Natural killer cell (primary cell): ENCODE measurements around the gene ZNF761. TPM values are rescaled to one million over a fixed set of nuclear protein-coding genes. Genes with fewer than 3 reads are reported as not detected.
"Not testable (repeated sequence)": the region's sequence is repeated elsewhere in the genome, so short reads cannot be mapped to it uniquely, and the experiment has no call there.

Experiments used
- ATAC-seq, 3 donors: fragments of 150-1000 bp in 2 of 3; fragments of 200-7000 bp in 1 of 3; cut with Tn5 transposase; 1 replicate in 1 of 3; 2 replicates in 2 of 3; pipeline ENCODE4 v1.10.0; 2021; ENCODE audit warnings: mild to moderate bottlenecking in 2 of 3, moderate library complexity in 2 of 3
- DNase-seq, 2 donors: peaks; one replicate each; pipeline versions ENCODE4 v3.0.0 to v3.0.0-alpha.2; 2013 to 2021; ENCODE audit warnings: mixed read lengths in 1 of 2
- H3K27ac ChIP-seq: one replicate; pipeline ENCODE4 v1.5.1; 2013; ENCODE audit warnings: mild to moderate bottlenecking, low read length
- H3K27me3 ChIP-seq: one replicate; pipeline ENCODE4 v1.6.1; 2013; ENCODE audit warnings: low read length; ENCODE audit not compliant: control insufficient read depth, insufficient read depth
- H3K36me3 ChIP-seq: one replicate; pipeline ENCODE4 v1.6.1; 2013; ENCODE audit warnings: low read length; ENCODE audit not compliant: control insufficient read depth, insufficient read depth
- H3K4me1 ChIP-seq: one replicate; pipeline ENCODE4 v1.6.1; 2013; ENCODE audit warnings: low read length; ENCODE audit not compliant: control insufficient read depth, insufficient read depth
- H3K4me3 ChIP-seq: one replicate; pipeline ENCODE4 v1.5.1; 2013; ENCODE audit warnings: low read length
- H3K9me3 ChIP-seq: one replicate; pipeline ENCODE4 v1.6.1; 2013; ENCODE audit warnings: low read length; ENCODE audit not compliant: control insufficient read depth, insufficient read depth
- H3K27ac Mint-ChIP-seq, 2 donors: one replicate each; pipeline ENCODE4 v1.8.0; 2022; ENCODE audit warnings: mild to moderate bottlenecking in 2 of 2, mixed read lengths in 2 of 2, moderate library complexity in 1 of 2
- H3K27me3 Mint-ChIP-seq, 2 donors: one replicate each; pipeline ENCODE4 v1.8.0; 2022; ENCODE audit warnings: low read depth in 2 of 2, mixed read lengths in 2 of 2
- H3K36me3 Mint-ChIP-seq: one replicate; pipeline ENCODE4 v1.8.0; 2022; ENCODE audit warnings: mixed read lengths
- H3K4me1 Mint-ChIP-seq, 2 donors: one replicate each; pipeline ENCODE4 v1.8.0; 2022; ENCODE audit warnings: mixed read lengths in 2 of 2
- H3K4me3 Mint-ChIP-seq: one replicate; pipeline ENCODE4 v1.8.0; 2022; ENCODE audit warnings: mild to moderate bottlenecking, moderate library complexity, mixed read lengths
- H3K9me3 Mint-ChIP-seq, 2 donors: one replicate each; pipeline ENCODE4 v1.8.0; 2022; ENCODE audit warnings: mixed read lengths in 2 of 2
- WGBS: methylation state at CpG from one replicate; pipeline ENCODE4 v1.1.7; 2013; ENCODE audit warnings: missing lambda C conversion rate; ENCODE audit not compliant: insufficient coverage; 5-methylcytosine and 5-hydroxymethylcytosine counted together
- intact Hi-C: fragments of 100-400 bp; cut with micrococcal nuclease; formaldehyde crosslinking; loops from one replicate; pipeline ENCODE4 v1.14.2; 2022
- total RNA-seq, 4 donors: library from RNA; stranded (reverse); fragments of 120-200 nt in 1 of 4; gene quantifications; one replicate each; pipeline versions ENCODE4 v1.2.3 to v1.2.4, GENCODE V29; 2013 to 2022
- TF ChIP-seq, protein P1 (sequence below): fragments of 200-600 bp; IDR thresholded peaks from one replicate; pipeline ENCODE4 v1.8.0; 2022; ENCODE audit warnings: antibody characterized with exemption

ZNF761 gene
- total RNA-seq, 3 donors from 2014 or later (not counting 1 experiment from before 2014, with no cell fraction given): 6.8 to 8.9 (median 8.5) TPM

DNA sequence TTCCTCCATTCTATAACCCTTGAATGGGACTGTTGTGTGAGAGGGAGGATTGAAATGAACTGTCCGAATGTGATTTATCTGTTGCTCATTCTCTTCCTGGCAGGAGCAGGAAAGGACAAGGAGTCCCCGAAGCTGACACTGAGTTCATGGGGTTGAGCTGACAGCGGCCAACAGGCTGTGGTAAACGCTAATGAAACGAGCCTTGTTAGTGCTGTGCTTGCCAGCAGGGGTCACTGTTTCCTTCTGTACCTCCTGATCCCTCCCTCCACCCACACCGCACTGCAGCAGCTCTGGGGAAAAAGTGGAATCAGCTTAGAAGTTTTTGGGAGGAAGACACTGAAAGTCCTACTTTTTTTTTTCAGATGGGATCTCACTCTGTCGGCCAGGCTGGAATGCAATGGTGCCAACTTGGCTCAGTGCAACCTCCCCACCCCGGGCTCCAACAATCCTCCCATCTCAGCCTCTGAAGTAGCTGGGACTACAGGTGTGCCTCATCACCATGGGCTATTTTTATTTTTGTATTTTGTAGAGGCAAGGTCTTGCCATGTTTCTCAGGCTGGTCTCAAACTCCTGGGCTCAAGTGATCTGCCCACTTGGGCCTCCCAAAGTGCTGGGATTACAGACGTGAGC is 6.7 kb upstream of the ZNF761 start:
- no peaks in the 10 kb centered on the region for H3K4me1 ChIP-seq
- Mint-ChIP-seq H3K4me1 (no peaks in the 10 kb centered on the region), H3K9me3 (no peaks in the 10 kb centered on the region), H3K27ac (no peak overlapping the region), H3K4me3 (no peak overlapping the region), H3K36me3 (no peaks in the 10 kb centered on the region), H3K27me3 (no peaks in the 10 kb centered on the region)
- ATAC-seq (peak; percentile 89 to 99 (median 98)), DNase-seq (peak; percentile 47 to 88)
- no peaks in the 10 kb centered on the region for H3K36me3 ChIP-seq
- intact Hi-C loops: loop anchor here (1.0 to 2.0 kb wide), 3 partner anchors 30 to 321 kb away; partner anchors contain the start of gene ZNF765
- 22% methylated on average over 7 of the region's 9 CpGs for WGBS
- no peak overlapping the region for H3K27ac ChIP-seq
- no peak overlapping the region for H3K4me3 ChIP-seq
- TF ChIP-seq, protein P1, sequence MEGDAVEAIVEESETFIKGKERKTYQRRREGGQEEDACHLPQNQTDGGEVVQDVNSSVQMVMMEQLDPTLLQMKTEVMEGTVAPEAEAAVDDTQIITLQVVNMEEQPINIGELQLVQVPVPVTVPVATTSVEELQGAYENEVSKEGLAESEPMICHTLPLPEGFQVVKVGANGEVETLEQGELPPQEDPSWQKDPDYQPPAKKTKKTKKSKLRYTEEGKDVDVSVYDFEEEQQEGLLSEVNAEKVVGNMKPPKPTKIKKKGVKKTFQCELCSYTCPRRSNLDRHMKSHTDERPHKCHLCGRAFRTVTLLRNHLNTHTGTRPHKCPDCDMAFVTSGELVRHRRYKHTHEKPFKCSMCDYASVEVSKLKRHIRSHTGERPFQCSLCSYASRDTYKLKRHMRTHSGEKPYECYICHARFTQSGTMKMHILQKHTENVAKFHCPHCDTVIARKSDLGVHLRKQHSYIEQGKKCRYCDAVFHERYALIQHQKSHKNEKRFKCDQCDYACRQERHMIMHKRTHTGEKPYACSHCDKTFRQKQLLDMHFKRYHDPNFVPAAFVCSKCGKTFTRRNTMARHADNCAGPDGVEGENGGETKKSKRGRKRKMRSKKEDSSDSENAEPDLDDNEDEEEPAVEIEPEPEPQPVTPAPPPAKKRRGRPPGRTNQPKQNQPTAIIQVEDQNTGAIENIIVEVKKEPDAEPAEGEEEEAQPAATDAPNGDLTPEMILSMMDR: peak; percentile 81
- no peaks in the 10 kb centered on the region for H3K9me3 ChIP-seq
- H3K27me3 ChIP-seq: no peaks in the 10 kb centered on the region

DNA sequence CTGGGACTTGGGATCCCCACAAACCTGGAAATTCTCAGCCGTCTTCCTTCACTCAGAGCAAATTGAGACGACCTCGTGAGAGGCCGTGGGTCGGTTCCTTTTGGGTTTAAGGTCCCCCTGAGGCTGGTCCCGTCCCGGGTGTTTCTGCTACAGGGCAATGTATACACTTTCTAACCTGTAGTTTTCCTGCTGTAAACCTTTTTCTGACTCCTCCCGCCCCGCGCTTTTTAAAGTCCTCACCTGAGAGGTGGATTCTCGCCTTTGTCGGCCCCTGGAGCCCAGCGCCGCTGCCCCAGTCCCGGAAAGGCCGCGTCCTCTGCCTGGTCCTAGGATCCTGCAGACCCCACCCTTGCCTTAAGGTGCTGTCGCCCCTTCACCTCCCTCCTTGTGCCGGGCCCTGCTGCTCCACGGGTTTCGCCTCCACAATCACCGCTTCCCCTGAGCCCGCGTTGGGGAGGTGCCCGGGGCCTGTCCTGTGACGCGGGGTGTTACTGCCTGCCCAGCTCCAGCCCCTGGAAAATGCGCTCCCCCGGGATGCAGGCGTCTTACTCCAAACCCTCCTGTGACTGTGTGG is 391 bp downstream of the ZNF761 start:
- H3K36me3 ChIP-seq: peaks cover 8% of the 10 kb centered on the region
- H3K4me1 ChIP-seq: peaks cover 14% of the 10 kb centered on the region
- under 1% methylated on average over 30 of the region's 30 CpGs for WGBS
- no peaks in the 10 kb centered on the region for H3K27me3 Mint-ChIP-seq
- H3K36me3 Mint-ChIP-seq: peaks cover 8% of the 10 kb centered on the region
- H3K4me3 Mint-ChIP-seq: peak overlapping the region; percentile 95
- TF ChIP-seq, protein P1: no peak
- peak overlapping the region; percentile 90 to 92 for H3K27ac Mint-ChIP-seq
- peaks cover 27 to 32% of the 10 kb centered on the region in 2 donors for H3K4me1 Mint-ChIP-seq
- peak overlapping the region; percentile 77 for H3K27ac ChIP-seq
- no peaks in the 10 kb centered on the region for H3K9me3 Mint-ChIP-seq
- intact Hi-C loops: loop anchor here (5.0 kb wide), 1 partner anchor 235 kb away; no protein-coding TSS in a partner anchor
- peak; percentile 27 to 48 (median 32) for ATAC-seq
- H3K4me3 ChIP-seq: peak overlapping the region; percentile 77
- no peaks in the 10 kb centered on the region for H3K9me3 ChIP-seq
- no peak for DNase-seq
- H3K27me3 ChIP-seq: no peaks in the 10 kb centered on the region

DNA sequence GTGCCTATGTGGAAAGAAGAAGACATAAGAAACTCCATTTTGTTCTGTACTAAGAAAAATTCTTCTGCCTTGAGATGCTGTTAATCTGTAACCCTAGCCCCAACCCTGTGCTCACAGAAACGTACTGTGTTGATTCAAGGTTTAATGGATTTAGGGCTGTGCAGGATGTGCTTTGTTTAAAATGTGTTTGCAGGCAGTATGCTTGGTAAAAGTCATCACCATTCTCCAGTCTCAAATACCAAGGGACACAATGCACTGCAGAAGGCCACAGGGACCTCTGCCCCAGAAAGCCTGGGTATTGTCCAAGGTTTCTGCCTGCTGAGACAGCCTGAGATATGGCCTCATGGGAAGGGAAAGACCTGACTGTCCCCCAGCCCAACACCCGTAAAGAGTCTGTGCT is 12.0 kb downstream of the ZNF761 start:
- Histone ChIP-seq H3K36me3 (peaks cover 14% of the 10 kb centered on the region), H3K9me3 (peaks cover 51% of the 10 kb centered on the region)
- H3K9me3 Mint-ChIP-seq: peaks cover 9 to 20% of the 10 kb centered on the region in 2 donors
- ATAC-seq, H3K27me3 Mint-ChIP-seq, H3K4me3 Mint-ChIP-seq, H3K4me1 Mint-ChIP-seq, DNase-seq, H3K27ac Mint-ChIP-seq, H3K27me3 ChIP-seq, intact Hi-C loops, H3K4me1 ChIP-seq, H3K27ac ChIP-seq, H3K4me3 ChIP-seq: not testable (repeated sequence)
- H3K36me3 Mint-ChIP-seq: peaks cover 42% of the 10 kb centered on the region
- 100% methylated on average over 2 of the region's 2 CpGs for WGBS

DNA sequence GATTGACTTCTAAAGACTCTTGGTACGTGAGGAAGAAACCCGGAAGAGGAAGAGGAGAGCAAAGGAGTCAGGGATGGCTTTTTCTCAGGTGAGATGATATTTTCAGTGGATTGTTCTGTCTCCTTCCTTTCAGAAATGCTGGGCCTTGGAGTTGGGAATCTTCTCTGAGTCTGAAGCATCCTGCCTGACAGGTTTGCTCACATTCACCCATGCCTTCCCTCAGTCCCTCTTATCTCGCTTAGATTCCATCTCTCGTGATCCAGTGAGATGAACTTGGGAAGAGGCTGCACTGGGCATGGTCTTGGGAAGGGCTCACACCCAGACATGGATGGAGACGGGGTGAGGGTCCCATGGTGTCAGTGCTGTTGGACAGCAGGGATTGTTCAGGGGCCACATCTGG is 15.4 kb downstream of the ZNF761 start:
- H3K36me3 ChIP-seq: peaks cover 27% of the 10 kb centered on the region
- H3K27me3 ChIP-seq, H3K27ac Mint-ChIP-seq, H3K4me1 Mint-ChIP-seq, H3K4me3 Mint-ChIP-seq, intact Hi-C loops, H3K27ac ChIP-seq, H3K4me1 ChIP-seq, H3K27me3 Mint-ChIP-seq, ATAC-seq, DNase-seq, H3K4me3 ChIP-seq: not testable (repeated sequence)
- 97% methylated on average over 5 of the region's 5 CpGs for WGBS
- H3K9me3 ChIP-seq: peaks cover 51% of the 10 kb centered on the region
- H3K9me3 Mint-ChIP-seq: peaks cover 7 to 18% of the 10 kb centered on the region in 2 donors
- peaks cover 59% of the 10 kb centered on the region for H3K36me3 Mint-ChIP-seq
